Panc1 (cell line): Measurements from ENCODE around the gene NSG2.

Experiments used
- CTCF ChIP-seq: fragments of 450-650 bp; IDR thresholded peaks from 2 replicates; pipeline ENCODE4 v1.5.1; 2017; ENCODE audit warnings: mild to moderate bottlenecking
- POLR2AphosphoS5 ChIP-seq: IDR thresholded peaks from 2 replicates; pipeline ENCODE4 v1.6.1; 2012; ENCODE audit warnings: mild to moderate bottlenecking, low read depth, low read length, moderate library complexity
- REST ChIP-seq, 2 experiments: IDR thresholded peaks; 2 replicates each; pipeline ENCODE4 v1.6.1; 2011 to 2012; ENCODE audit warnings: low read depth in 2 of 2, control low read depth in 1 of 2, low read length in 1 of 2, mild to moderate bottlenecking in 1 of 2, moderate library complexity in 1 of 2; ENCODE audit not compliant: insufficient read depth in 1 of 2
- SIN3A ChIP-seq: IDR thresholded peaks from 2 replicates; pipeline ENCODE4 v1.6.1; 2012; ENCODE audit warnings: low read depth, mild to moderate bottlenecking, low read length, moderate library complexity, borderline replicate concordance; ENCODE audit not compliant: insufficient read depth
- TCF7L2 ChIP-seq: IDR thresholded peaks from 2 replicates; pipeline ENCODE4 v1.6.1; 2011; ENCODE audit warnings: mild to moderate bottlenecking, low read depth, low read length, inconsistent platforms

- TF ChIP-seq POLR2AphosphoS5 (no peak), CTCF (no peak), TCF7L2 (no peak), REST (IDR thresholded peaks at IDR 0.05; ENCODE audit: insufficient read depth in 1 of 2, low read depth in 2 of 2, low read length in 1 of 2) (no peak), SIN3A (no peak)
These were observed 102.0 kb downstream of the NSG2 start for GRCh38 chr5:174147551-174147950.
